Stromal cell of bone marrow (primary cell): ENCODE results near the gene FAXC.
"Not testable (repeated sequence)": the region's sequence is repeated elsewhere in the genome, so short reads cannot be mapped to it uniquely, and the experiment has no call there.

Experiments
- DNase-seq: peaks from one replicate; pipeline ENCODE4 v3.0.0-alpha.2; 2012; ENCODE audit warnings: low read depth

The FAXC gene

GRCh38 chr6:99341862-99342455 is 7.5 kb downstream of the FAXC start:
- no peak for DNase-seq

GRCh38 chr6:99338188-99338587 is 11.3 kb downstream of the FAXC start:
- DNase-seq, result no peak

GRCh38 chr6:99335298-99335697 is 14.2 kb downstream of the FAXC start:
- DNase-seq, result not testable (repeated sequence)

- peak; percentile 33 for DNase-seq
Measured at GRCh38 chr6:99334526-99335127, 14.8 kb downstream of the FAXC start.

GRCh38 chr6:99333068-99333467 is 16.4 kb downstream of the FAXC start:
- DNase-seq, result no peak

GRCh38 chr6:99331531-99331930 is 17.9 kb downstream of the FAXC start:
- DNase-seq, result no peak

GRCh38 chr6:99330159-99330558 is 19.3 kb downstream of the FAXC start:
- peak; percentile 63 for DNase-seq

- no peak for DNase-seq
Measured at GRCh38 chr6:99324996-99325395, 24.5 kb downstream of the FAXC start.

- no peak for DNase-seq
Measured at GRCh38 chr6:99318566-99318965, 30.9 kb downstream of the FAXC start.

GRCh38 chr6:99312354-99312753 is 37.1 kb downstream of the FAXC start:
- DNase-seq, result no peak

- DNase-seq, result no peak
Measured at GRCh38 chr6:99310553-99310952, 38.9 kb downstream of the FAXC start.

GRCh38 chr6:99309557-99309956 is 39.9 kb downstream of the FAXC start:
- no peak for DNase-seq

- DNase-seq, result no peak
Measured at GRCh38 chr6:99308788-99309187, 40.7 kb downstream of the FAXC start.

GRCh38 chr6:99307295-99307907 is 42.1 kb downstream of the FAXC start:
- DNase-seq, result no peak

- no peak for DNase-seq
Measured at GRCh38 chr6:99306341-99306740, 43.1 kb downstream of the FAXC start.

GRCh38 chr6:99305021-99305554 is 44.4 kb downstream of the FAXC start:
- DNase-seq, result no peak

- no peak for DNase-seq
Measured at GRCh38 chr6:99297415-99297814, 52.1 kb downstream of the FAXC start.

- no peak for DNase-seq
Measured at GRCh38 chr6:99297006-99297405, 52.5 kb downstream of the FAXC start.

- DNase-seq, result no peak
Measured at GRCh38 chr6:99296261-99296660, 53.2 kb downstream of the FAXC start.

- no peak for DNase-seq
Measured at GRCh38 chr6:99295276-99295675, 54.2 kb downstream of the FAXC start.

- no peak for DNase-seq
Measured at GRCh38 chr6:99294786-99295185, 54.7 kb downstream of the FAXC start.

GRCh38 chr6:99289701-99290100 is 59.8 kb downstream of the FAXC start:
- DNase-seq, result no peak

GRCh38 chr6:99288668-99289067 is 60.8 kb downstream of the FAXC start:
- DNase-seq, result no peak

GRCh38 chr6:99287523-99287922 is 62.0 kb downstream of the FAXC start:
- DNase-seq, result no peak
